BLaER1 treated with 17β-estradiol and CSF1 and Interleukin-3, amounts not matched to agents 10 nM and 100 nM (cell line): ENCODE data around the gene SPRYD7.

Experiments used
- H3K27ac ChIP-seq, 11 experiments: shearing (Covaris generic); formaldehyde crosslinking; 2 replicates each; pipeline ENCODE4 v1.8.1; 2022
- H3K27me3 ChIP-seq, 11 experiments: shearing (Covaris generic); formaldehyde crosslinking; 2 replicates each; pipeline ENCODE4 v1.8.1; 2022
- H3K36me3 ChIP-seq, 11 experiments: shearing (Covaris generic); formaldehyde crosslinking; 2 replicates each; pipeline ENCODE4 v1.8.1; 2022
- H3K4me1 ChIP-seq, 10 experiments: shearing (Covaris generic); formaldehyde crosslinking; 2 replicates each; pipeline ENCODE4 v1.8.1; 2022
- H3K4me2 ChIP-seq, 11 experiments: shearing (Covaris generic); formaldehyde crosslinking; 2 replicates each; pipeline ENCODE4 v1.8.1; 2022
- H3K4me3 ChIP-seq, 10 experiments: shearing (Covaris generic); formaldehyde crosslinking; 2 replicates each; pipeline ENCODE4 v1.8.1; 2022
- H3K9ac ChIP-seq, 11 experiments: shearing (Covaris generic); formaldehyde crosslinking; 2 replicates each; pipeline ENCODE4 v1.8.1; 2022
- H3K9me3 ChIP-seq, 11 experiments: shearing (Covaris generic); formaldehyde crosslinking; replicated peaks in 1 of 11; 2 replicates each; pipeline ENCODE4 v1.8.1; 2022
- H4K20me1 ChIP-seq, 11 experiments: shearing (Covaris generic); formaldehyde crosslinking; 2 replicates each; pipeline ENCODE4 v1.8.1; 2022
- Cebpa-rat ChIP-seq, 11 experiments: shearing (Covaris generic); IDR thresholded peaks; 2 replicates each; pipeline ENCODE4 v1.8.1; 2022

SPRYD7 gene

DNA sequence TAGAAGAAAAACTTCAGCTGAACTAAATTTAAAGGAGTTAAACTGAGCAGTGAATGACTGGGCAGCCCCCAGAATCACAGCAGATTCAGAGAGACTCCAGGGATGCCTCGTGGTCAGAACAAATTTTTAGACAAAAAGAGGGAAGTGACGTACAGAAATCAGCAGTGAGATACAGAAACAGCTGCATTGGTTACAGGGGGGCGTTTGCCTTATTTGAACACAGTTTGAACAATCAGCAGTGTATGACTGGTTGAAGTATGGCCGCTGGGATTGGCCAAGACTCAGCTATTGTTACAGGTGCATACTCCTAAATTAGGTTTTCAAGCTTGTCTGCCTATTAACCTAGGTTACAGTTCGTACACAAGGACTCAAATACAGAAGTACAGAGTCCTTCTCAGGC is 2.2 kb upstream of the SPRYD7 start:
- Histone ChIP-seq H3K4me3 (no peak overlapping the region), H3K4me2 (peak overlapping the region; percentile 46 to 99 (median 97)), H3K36me3 (no peaks in the 10 kb centered on the region), H4K20me1 (no peaks in the 10 kb centered on the region), H3K27me3 (no peaks in the 10 kb centered on the region), H3K9ac (peak overlapping the region in 5 of 11 experiments; percentile 31 to 60 (median 50); a peak in 9 of 22 replicates), H3K4me1 (peaks cover 30 to 48% (median 42%) of the 10 kb centered on the region in 10 experiments), H3K27ac (peak overlapping the region in 10 of 11 experiments; percentile 24 to 82 (median 56); a peak in 17 of 22 replicates), H3K9me3 (no peaks in the 10 kb centered on the region)
- no peak for TF ChIP-seq Cebpa-rat (IDR thresholded peaks at IDR 0.05)

DNA sequence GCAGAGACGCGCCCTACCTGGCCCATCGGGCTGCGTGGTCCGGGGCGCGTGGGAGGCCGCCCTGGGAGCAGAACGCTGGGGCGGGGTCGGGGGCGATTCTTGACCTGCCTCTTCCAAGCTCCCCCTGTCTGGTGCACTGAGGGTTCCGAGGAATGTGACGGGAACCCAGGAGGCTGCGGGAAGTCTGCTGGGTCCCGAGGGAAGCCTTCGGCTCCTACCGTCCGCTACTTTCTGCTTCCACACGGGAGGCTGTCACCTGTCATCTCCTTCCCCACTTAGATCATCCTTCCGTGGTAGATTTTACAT is 781 bp upstream of the SPRYD7 start:
- Histone ChIP-seq H3K4me3 (peak overlapping the region; percentile 86 to 100 (median 94)), H3K9ac (peak overlapping the region; percentile 76 to 96 (median 89))

DNA sequence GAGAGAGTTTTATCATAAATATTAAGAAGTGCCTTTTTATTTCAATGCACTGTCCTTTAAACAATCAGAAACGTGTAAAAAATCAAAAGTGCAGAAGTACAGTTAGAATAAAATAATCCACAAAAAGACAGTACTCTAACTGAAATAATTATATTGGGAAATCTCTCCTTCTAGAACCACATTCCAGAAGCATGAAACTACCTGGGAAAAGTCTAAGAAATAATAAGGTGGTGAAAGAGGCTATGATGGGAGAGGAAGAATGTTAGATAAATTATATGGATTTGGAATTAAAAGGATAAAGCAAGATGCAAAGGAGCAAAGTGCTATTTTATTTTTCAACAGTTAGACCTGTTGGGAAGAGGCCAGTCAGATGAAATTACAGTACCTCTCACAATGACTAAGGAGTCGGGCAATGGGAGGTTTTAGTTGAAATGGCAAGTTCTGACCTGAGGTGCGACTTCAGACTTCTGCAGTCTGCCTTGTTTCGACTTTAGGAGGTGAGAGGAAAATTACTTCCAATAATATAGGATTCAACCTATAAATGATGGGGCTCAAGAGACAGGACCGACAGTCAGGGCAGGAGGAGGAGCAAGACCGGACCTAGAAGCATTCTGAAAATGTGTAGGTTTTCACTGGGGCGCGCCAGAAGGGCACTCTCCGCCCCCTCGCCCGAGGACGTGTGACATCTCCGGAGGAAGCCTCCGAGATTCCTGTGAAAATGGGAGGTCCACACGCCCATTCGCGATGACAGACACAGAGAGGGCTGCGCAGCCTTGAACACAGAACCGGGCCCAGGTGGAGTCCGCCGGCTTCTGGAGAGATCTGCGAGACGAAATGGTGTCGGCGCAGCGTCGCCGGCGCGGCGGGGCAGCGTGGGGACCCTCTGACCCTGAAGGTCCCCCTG is 717 bp downstream of the SPRYD7 start:
- TF ChIP-seq Cebpa-rat (IDR thresholded peaks at IDR 0.05), result no peak
- Histone ChIP-seq H3K4me3 (peak overlapping the region; percentile 86 to 100 (median 94)), H3K4me2 (peak overlapping the region; percentile 68 to 97 (median 83)), H3K36me3 (peaks cover 1 to 20% (median 12%) of the 10 kb centered on the region in 11 experiments; a peak in 18 of 22 replicates), H3K27ac (peak overlapping the region; percentile 66 to 93 (median 89)), H3K9ac (peak overlapping the region; percentile 86 to 96 (median 89)), H4K20me1 (no peaks in the 10 kb centered on the region), H3K4me1 (peaks cover 35 to 55% (median 50%) of the 10 kb centered on the region in 10 experiments), H3K9me3 (peaks cover 0 to 3% (median 0%) of the 10 kb centered on the region in 11 experiments; a peak in 1 of 22 replicates), H3K27me3 (no peaks in the 10 kb centered on the region)

More for the DNA sequence above, 781 bp upstream of the SPRYD7 start:
- Histone ChIP-seq H3K27ac (peak overlapping the region in 10 of 11 experiments; percentile 35 to 93 (median 84); a peak in 20 of 22 replicates), H3K4me1 (peaks cover 35 to 53% (median 50%) of the 10 kb centered on the region in 10 experiments), H3K9me3 (no peaks in the 10 kb centered on the region), H4K20me1 (no peaks in the 10 kb centered on the region), H3K36me3 (0 out of 22 replicates have a peak, but pooled peaks cover 0 to 5% (median 0%) of the 10 kb centered on the region in 11 experiments), H3K4me2 (peak overlapping the region; percentile 88 to 99 (median 97)), H3K27me3 (no peaks in the 10 kb centered on the region)
- TF ChIP-seq Cebpa-rat (IDR thresholded peaks at IDR 0.05), result no peak

DNA sequence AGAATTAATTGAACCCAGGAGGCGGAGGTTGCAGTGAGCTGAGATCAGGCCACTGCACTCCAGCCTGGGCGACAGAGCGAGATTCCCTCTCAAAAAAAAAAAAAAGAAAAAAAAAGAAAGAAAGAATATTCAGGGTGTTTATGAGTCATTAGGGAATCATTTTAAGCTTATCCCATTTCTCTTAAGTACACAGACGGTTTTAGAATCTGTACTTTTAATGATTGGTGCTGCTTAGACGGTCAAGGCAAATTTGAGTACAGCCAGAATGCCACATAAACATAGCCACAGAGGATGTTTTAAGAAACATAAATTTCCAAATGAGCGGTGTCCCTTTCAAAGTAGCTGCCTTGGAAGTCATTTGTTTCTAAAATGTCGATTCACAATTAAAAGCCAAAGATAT is 2.6 kb downstream of the SPRYD7 start:
- peaks cover 0 to 3% (median 0%) of the 10 kb centered on the region in 11 experiments; a peak in 2 of 22 replicates for H3K9me3 ChIP-seq
- 0 out of 22 replicates have a peak overlapping the region, but pooled peaks of 1 of the 11 experiments have one; percentile 45 for H3K9ac ChIP-seq
- H3K4me2 ChIP-seq, result peak overlapping the region in 9 of 11 experiments; percentile 15 to 97 (median 90); a peak in 11 of 22 replicates
- peaks cover 12 to 32% (median 22%) of the 10 kb centered on the region in 11 experiments; a peak in 19 of 22 replicates for H3K36me3 ChIP-seq
- H4K20me1 ChIP-seq, result no peaks in the 10 kb centered on the region
- TF ChIP-seq Cebpa-rat (IDR thresholded peaks at IDR 0.05), result no peak
- peak overlapping the region in 1 of 11 experiments; percentile 16; a peak in 1 of 22 replicates for H3K27ac ChIP-seq
- peaks cover 42 to 69% (median 59%) of the 10 kb centered on the region in 10 experiments for H3K4me1 ChIP-seq
- no peak overlapping the region for H3K4me3 ChIP-seq
- no peaks in the 10 kb centered on the region for H3K27me3 ChIP-seq

DNA sequence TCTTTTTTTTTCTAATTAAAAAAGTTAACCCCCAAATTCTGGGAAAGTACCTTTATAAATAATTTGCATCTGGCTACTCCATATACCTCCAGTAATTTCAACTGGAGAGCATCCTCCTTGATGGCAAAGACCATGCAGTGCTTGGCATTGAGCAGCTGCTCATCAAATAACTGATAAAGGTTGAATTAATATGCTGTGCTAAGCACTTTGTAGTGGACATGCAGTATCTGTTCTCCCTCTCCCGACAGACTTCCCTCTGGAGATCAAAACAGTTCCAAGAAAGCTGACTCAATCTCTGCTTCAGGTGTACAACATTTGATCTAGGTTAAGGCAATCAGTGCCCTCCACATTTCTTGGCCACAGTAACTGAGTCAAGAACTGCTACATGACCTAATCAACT is 3.3 kb downstream of the SPRYD7 start:
- Histone ChIP-seq H3K4me3 (no peak overlapping the region), H3K27ac (no peak overlapping the region), H4K20me1 (no peaks in the 10 kb centered on the region), H3K9me3 (peaks cover 0 to 3% (median 0%) of the 10 kb centered on the region in 11 experiments; a peak in 2 of 22 replicates), H3K27me3 (no peaks in the 10 kb centered on the region), H3K4me1 (peaks cover 42 to 68% (median 59%) of the 10 kb centered on the region in 10 experiments), H3K4me2 (peak overlapping the region in 10 of 11 experiments; percentile 3 to 95 (median 42); a peak in 14 of 22 replicates), H3K36me3 (peaks cover 12 to 32% (median 22%) of the 10 kb centered on the region in 11 experiments; a peak in 19 of 22 replicates), H3K9ac (no peak overlapping the region)
- no peak for TF ChIP-seq Cebpa-rat (IDR thresholded peaks at IDR 0.05)

DNA sequence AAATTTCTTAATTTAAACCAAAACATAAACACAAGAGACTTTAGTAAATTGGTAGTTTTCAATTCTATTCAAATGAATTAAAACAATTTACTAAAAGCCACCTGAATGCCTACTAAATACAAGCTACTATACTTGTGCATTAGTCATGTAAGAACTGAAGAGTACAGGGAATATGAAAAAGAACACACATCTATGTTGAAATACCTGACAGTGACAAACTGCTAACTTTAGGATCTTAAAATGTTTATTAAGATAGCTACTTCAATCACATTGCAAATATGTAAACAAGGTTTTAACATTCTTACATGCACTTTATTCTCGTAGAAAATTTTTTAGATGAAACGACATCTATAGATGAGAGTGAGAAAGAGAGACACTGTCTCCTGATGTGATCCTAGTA is 4.1 kb downstream of the SPRYD7 start:
- Histone ChIP-seq H3K4me2 (peak overlapping the region in 1 of 11 experiments; percentile 15; a peak in 1 of 22 replicates), H3K27me3 (no peaks in the 10 kb centered on the region), H3K4me1 (peaks cover 43 to 67% (median 59%) of the 10 kb centered on the region in 10 experiments), H3K27ac (no peak overlapping the region), H3K4me3 (no peak overlapping the region), H4K20me1 (no peaks in the 10 kb centered on the region), H3K9me3 (peaks cover 0 to 3% (median 0%) of the 10 kb centered on the region in 11 experiments; a peak in 2 of 22 replicates), H3K9ac (no peak overlapping the region), H3K36me3 (peaks cover 12 to 33% (median 22%) of the 10 kb centered on the region in 11 experiments; a peak in 19 of 22 replicates)
- TF ChIP-seq Cebpa-rat (IDR thresholded peaks at IDR 0.05), result no peak

DNA sequence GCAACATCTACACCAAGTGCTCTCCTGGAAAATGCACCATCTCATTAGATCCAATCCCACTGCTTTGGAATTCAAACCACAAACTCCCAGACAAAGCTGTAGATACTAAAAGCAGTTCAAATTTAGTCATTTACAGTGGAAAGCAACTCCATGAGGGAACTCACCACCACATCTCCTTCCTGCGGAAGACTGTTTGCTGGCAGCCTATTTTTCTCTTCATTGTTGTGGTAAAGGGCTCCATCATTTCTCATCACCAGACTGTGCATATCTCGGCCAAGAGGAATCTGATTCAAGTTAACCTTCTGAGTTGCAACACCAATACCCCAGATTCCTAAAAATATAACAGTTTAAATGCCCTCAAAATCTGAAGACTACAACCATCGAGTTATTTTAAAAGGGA is 8.4 kb downstream of the SPRYD7 start:
- peaks cover 46 to 60% (median 50%) of the 10 kb centered on the region in 10 experiments for H3K4me1 ChIP-seq
- peak overlapping the region; percentile 11 to 96 (median 92); a peak in 21 of 22 replicates for H3K27ac ChIP-seq
- no peaks in the 10 kb centered on the region for H3K27me3 ChIP-seq
- H3K4me2 ChIP-seq, result peak overlapping the region; percentile 68 to 89 (median 80)
- peak overlapping the region in 9 of 10 experiments; percentile 12 to 41 (median 33); a peak in 9 of 20 replicates for H3K4me3 ChIP-seq
- H3K9me3 ChIP-seq, result peaks cover 0 to 16% (median 6%) of the 10 kb centered on the region in 11 experiments; a peak in 12 of 22 replicates
- peak in 7 of 11 experiments; percentile 43 to 90 (median 80); a peak in 12 of 22 replicates for TF ChIP-seq Cebpa-rat (IDR thresholded peaks at IDR 0.05)
- H3K9ac ChIP-seq, result peak overlapping the region; percentile 33 to 82 (median 74); a peak in 20 of 22 replicates
- no peaks in the 10 kb centered on the region for H4K20me1 ChIP-seq
- peaks cover 40 to 76% (median 53%) of the 10 kb centered on the region in 11 experiments for H3K36me3 ChIP-seq

DNA sequence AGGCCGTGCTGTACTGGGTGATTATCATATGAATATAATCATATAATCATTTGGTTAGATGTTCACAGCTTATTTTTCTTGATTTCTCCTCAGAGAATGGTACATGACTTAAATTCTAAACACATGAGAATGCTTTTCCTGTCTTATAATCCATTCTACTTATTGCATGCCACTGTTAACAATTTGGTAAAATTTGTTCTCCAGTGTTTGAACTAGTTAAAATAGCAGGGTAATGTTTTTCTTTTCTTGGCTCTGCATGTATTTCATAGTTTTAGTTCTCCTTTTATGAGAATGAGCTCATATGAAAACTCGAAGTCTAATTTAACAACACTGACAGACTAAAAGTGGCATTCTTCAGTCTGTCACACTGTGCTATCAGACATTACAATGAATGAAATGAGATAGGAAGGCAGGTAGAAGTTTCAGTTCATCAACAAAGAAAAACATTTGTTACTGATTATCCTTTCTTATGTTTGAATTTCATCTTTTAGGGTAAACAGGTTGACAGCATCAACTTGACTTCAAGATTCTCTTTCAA is 10.2 kb downstream of the SPRYD7 start:
- peak overlapping the region in 5 of 11 experiments; percentile 14 to 37 (median 29); a peak in 6 of 22 replicates for H3K9ac ChIP-seq
- H3K27me3 ChIP-seq, result no peaks in the 10 kb centered on the region
- H3K4me1 ChIP-seq, result peaks cover 42 to 55% (median 48%) of the 10 kb centered on the region in 10 experiments
- H3K9me3 ChIP-seq, result peaks cover 5 to 25% (median 15%) of the 10 kb centered on the region in 11 experiments; a peak in 19 of 22 replicates
- no peaks in the 10 kb centered on the region for H4K20me1 ChIP-seq
- no peak for TF ChIP-seq Cebpa-rat (IDR thresholded peaks at IDR 0.05)
- H3K4me3 ChIP-seq, result no peak overlapping the region
- H3K4me2 ChIP-seq, result peak overlapping the region; percentile 54 to 89 (median 78); a peak in 20 of 22 replicates
- H3K36me3 ChIP-seq, result peaks cover 51 to 77% (median 63%) of the 10 kb centered on the region in 11 experiments
- peak overlapping the region; percentile 11 to 96 (median 92); a peak in 18 of 22 replicates for H3K27ac ChIP-seq
